ENCODE measurements around the gene ATP1A2.

ATP1A2 gene

GRCh38 chr1:160115545-160116282 lies at the start of gene ATP1A2:
TSS of gene ATP1A2 (plus strand) at chr1:160115759. CDS start at chr1:160115862, 103 bp downstream.
- no peak for DNase-seq

- DNase-seq: no peak
These were observed 48.5 kb upstream of the ATP1A2 start for GRCh38 chr1:160066829-160067745.

GRCh38 chr1:160068225-160068624 lies 47.3 kb upstream of the ATP1A2 start:
- no peak for DNase-seq

GRCh38 chr1:160069460-160070231 lies 45.9 kb upstream of the ATP1A2 start, which contains the start of gene KCNJ10:
TSS of gene KCNJ10 (minus strand) at chr1:160070160. CDS start at chr1:160042532, 27,628 bp downstream.
- no peak for DNase-seq

GRCh38 chr1:160070243-160071163 lies 45.1 kb upstream of the ATP1A2 start:
- no peak for DNase-seq

GRCh38 chr1:160071289-160071688 lies 44.3 kb upstream of the ATP1A2 start:
- DNase-seq: no peak

GRCh38 chr1:160074865-160075264 lies 40.7 kb upstream of the ATP1A2 start:
- no peak for DNase-seq

GRCh38 chr1:160075836-160076235 lies 39.7 kb upstream of the ATP1A2 start:
- no peak for DNase-seq

- DNase-seq: no peak
These were observed 39.3 kb upstream of the ATP1A2 start for GRCh38 chr1:160076295-160076694.

GRCh38 chr1:160077486-160077885 lies 38.1 kb upstream of the ATP1A2 start:
- no peak for DNase-seq

- peak; percentile 17 for DNase-seq
These were observed 36.9 kb upstream of the ATP1A2 start for GRCh38 chr1:160078512-160079195.

- no peak for DNase-seq
These were observed 36.1 kb upstream of the ATP1A2 start for GRCh38 chr1:160079448-160079847.

GRCh38 chr1:160080381-160081100 lies 35.0 kb upstream of the ATP1A2 start:
- DNase-seq: no peak

- DNase-seq: no peak
These were observed 34.2 kb upstream of the ATP1A2 start, which contains the start of gene KCNJ9 for GRCh38 chr1:160081261-160081936. TSS of gene KCNJ9 (plus strand) at chr1:160081538. CDS start at chr1:160084031, 2,493 bp downstream.

GRCh38 chr1:160082487-160082886 lies 33.1 kb upstream of the ATP1A2 start:
- no peak for DNase-seq

GRCh38 chr1:160082926-160083325 lies 32.6 kb upstream of the ATP1A2 start:
- DNase-seq: no peak

GRCh38 chr1:160083968-160084770 lies 31.4 kb upstream of the ATP1A2 start:
- DNase-seq: peak; percentile 61

GRCh38 chr1:160084771-160085321 lies 30.7 kb upstream of the ATP1A2 start:
- no peak for DNase-seq
